CD14-positive monocyte (primary cell): ENCODE results near the gene P2RY12. TPM values are rescaled to one million over a fixed set of nuclear protein-coding genes. Genes with fewer than 3 reads are reported as not detected.
"Not testable (repeated sequence)": the region's sequence is repeated elsewhere in the genome, so short reads cannot be mapped to it uniquely, and the experiment has no call there.

Experiments used
- DNase-seq, 3 donors: peaks; one replicate each; pipeline ENCODE4 v3.0.0-alpha.2; 2011 to 2022
- H2AFZ ChIP-seq: 2 replicates; pipeline ENCODE4 v1.6.0; 2012; ENCODE audit warnings: mild to moderate bottlenecking, low read depth, low read length, inconsistent platforms; ENCODE audit not compliant: insufficient read depth, poor library complexity, severe bottlenecking
- H3K27ac ChIP-seq, 2 donors: 1 replicate in 1 of 2; 2 replicates in 1 of 2; pipeline ENCODE4 v1.5.1; 2012 to 2013; ENCODE audit warnings: low read length in 2 of 2, control low read depth in 1 of 2, inconsistent platforms in 1 of 2, low read depth in 1 of 2, mild to moderate bottlenecking in 1 of 2
- H3K27me3 ChIP-seq, 2 donors: one replicate each; pipeline versions ENCODE4 v1.6.0 to v1.6.1; 2011 to 2013; ENCODE audit warnings: low read length in 2 of 2; ENCODE audit not compliant: control insufficient read depth in 2 of 2, insufficient read depth in 2 of 2
- H3K36me3 ChIP-seq, 2 donors: replicated peaks in 1 of 2; 1 replicate in 1 of 2; 2 replicates in 1 of 2; pipeline versions ENCODE4 v1.5.1 to v1.6.1; 2012 to 2013; ENCODE audit warnings: low read length in 2 of 2, control low read depth in 1 of 2, inconsistent platforms in 1 of 2, mild to moderate bottlenecking in 1 of 2; ENCODE audit not compliant: insufficient read depth in 2 of 2, control insufficient read depth in 1 of 2
- H3K4me1 ChIP-seq, 2 donors: 1 replicate in 1 of 2; 2 replicates in 1 of 2; pipeline versions ENCODE4 v1.5.1 to v1.6.1; 2012 to 2013; ENCODE audit warnings: low read length in 2 of 2, control low read depth in 1 of 2, inconsistent platforms in 1 of 2, mild to moderate bottlenecking in 1 of 2, moderate library complexity in 1 of 2; ENCODE audit not compliant: insufficient read depth in 2 of 2, control insufficient read depth in 1 of 2
- H3K4me2 ChIP-seq: replicated peaks from 2 replicates; pipeline ENCODE3; 2012; ENCODE audit warnings: low read length, moderate library complexity, mild to moderate bottlenecking; ENCODE audit not compliant: poor library complexity, severe bottlenecking; ENCODE audit errors: extremely low read depth
- H3K4me3 ChIP-seq, 3 experiments: fragments of 200-600 bp in 1 of 3; sonication (generic) in 1 of 3; replicated peaks in 1 of 3; 1 replicate in 2 of 3; 2 replicates in 1 of 3; pipeline ENCODE4 v1.5.1; 2011 to 2013; ENCODE audit warnings: low read length in 3 of 3, mild to moderate bottlenecking in 3 of 3, control low read depth in 2 of 3, low read depth in 2 of 3, inconsistent platforms in 1 of 3, moderate library complexity in 1 of 3
- H3K79me2 ChIP-seq: 2 replicates; pipeline ENCODE4 v1.6.0; 2012; ENCODE audit warnings: mild to moderate bottlenecking, control low read depth, inconsistent platforms, low read length, moderate library complexity; ENCODE audit not compliant: insufficient read depth
- H3K9ac ChIP-seq: 2 replicates; pipeline ENCODE4 v1.6.0; 2017; ENCODE audit warnings: low read length, mild to moderate bottlenecking; ENCODE audit not compliant: insufficient read depth, poor library complexity, severe bottlenecking
- H3K9me3 ChIP-seq, 2 donors: replicated peaks in 1 of 2; 1 replicate in 1 of 2; 2 replicates in 1 of 2; pipeline versions ENCODE4 v1.5.1 to v1.6.1; 2012 to 2013; ENCODE audit warnings: low read length in 2 of 2, control low read depth in 1 of 2; ENCODE audit not compliant: control insufficient read depth in 1 of 2, insufficient read depth in 1 of 2
- H4K20me1 ChIP-seq: 2 replicates; pipeline ENCODE4 v1.6.0; 2012; ENCODE audit warnings: mild to moderate bottlenecking, low read length, control low read depth, moderate library complexity; ENCODE audit not compliant: insufficient read depth
- H3K27ac Mint-ChIP-seq, 7 donors: one replicate each; pipeline ENCODE4 v1.8.0; 2020; ENCODE audit warnings: mild to moderate bottlenecking in 7 of 7, mixed read lengths in 7 of 7, moderate library complexity in 6 of 7, inconsistent platforms in 2 of 7
- H3K27me3 Mint-ChIP-seq, 3 donors: one replicate each; pipeline ENCODE4 v1.8.0; 2021 to 2022; ENCODE audit warnings: low read depth in 3 of 3, mild to moderate bottlenecking in 3 of 3, mixed read lengths in 3 of 3, moderate library complexity in 3 of 3, inconsistent platforms in 1 of 3
- H3K36me3 Mint-ChIP-seq, 2 donors: one replicate each; pipeline ENCODE4 v1.8.0; 2020; ENCODE audit warnings: mixed read lengths in 2 of 2, inconsistent platforms in 1 of 2, mild to moderate bottlenecking in 1 of 2
- H3K4me1 Mint-ChIP-seq: one replicate; pipeline ENCODE4 v1.8.0; 2020; ENCODE audit warnings: mild to moderate bottlenecking, mixed read lengths
- H3K4me3 Mint-ChIP-seq, 2 donors: one replicate each; pipeline ENCODE4 v1.8.0; 2020; ENCODE audit warnings: mild to moderate bottlenecking in 2 of 2, mixed read lengths in 2 of 2, moderate library complexity in 1 of 2
- H3K9me3 Mint-ChIP-seq, 7 donors: one replicate each; pipeline ENCODE4 v1.8.0; 2020 to 2022; ENCODE audit warnings: mixed read lengths in 7 of 7, mild to moderate bottlenecking in 6 of 7, moderate library complexity in 6 of 7, inconsistent platforms in 2 of 7
- CTCF ChIP-seq: fragments of 200-600 bp; IDR thresholded peaks from one replicate; pipeline ENCODE4 v1.8.0; 2022; ENCODE audit warnings: antibody characterized with exemption, mild to moderate bottlenecking
- WGBS: methylation state at CpG from one replicate; pipeline ENCODE4 v1.1.5; 2013; ENCODE audit warnings: missing lambda C conversion rate; ENCODE audit not compliant: insufficient coverage; 5-methylcytosine and 5-hydroxymethylcytosine counted together
- intact Hi-C, 2 donors: fragments of 100-400 bp; cut with micrococcal nuclease; formaldehyde crosslinking; loops; one replicate each; pipeline versions ENCODE4 v1.15.0 to v1.15.1; 2023
- polyA plus RNA-seq, 3 donors: library from polyadenylated mRNA; depleted of rRNA in 1 of 3; unstranded in 2 of 3; stranded (reverse) in 1 of 3; fragments of 300-500 nt in 2 of 3; fragments of >200 nt in 1 of 3; fragmentation: Illumina TruSeq in 2 of 3; gene quantifications; 1 replicate in 2 of 3; 2 replicates in 1 of 3; pipeline ENCODE4 v1.2.3, GENCODE V29; 2012 to 2021

The P2RY12 gene
- polyA plus RNA-seq, 3 donors, result 1.9 to 3.0 (median 2.7) TPM

DNA sequence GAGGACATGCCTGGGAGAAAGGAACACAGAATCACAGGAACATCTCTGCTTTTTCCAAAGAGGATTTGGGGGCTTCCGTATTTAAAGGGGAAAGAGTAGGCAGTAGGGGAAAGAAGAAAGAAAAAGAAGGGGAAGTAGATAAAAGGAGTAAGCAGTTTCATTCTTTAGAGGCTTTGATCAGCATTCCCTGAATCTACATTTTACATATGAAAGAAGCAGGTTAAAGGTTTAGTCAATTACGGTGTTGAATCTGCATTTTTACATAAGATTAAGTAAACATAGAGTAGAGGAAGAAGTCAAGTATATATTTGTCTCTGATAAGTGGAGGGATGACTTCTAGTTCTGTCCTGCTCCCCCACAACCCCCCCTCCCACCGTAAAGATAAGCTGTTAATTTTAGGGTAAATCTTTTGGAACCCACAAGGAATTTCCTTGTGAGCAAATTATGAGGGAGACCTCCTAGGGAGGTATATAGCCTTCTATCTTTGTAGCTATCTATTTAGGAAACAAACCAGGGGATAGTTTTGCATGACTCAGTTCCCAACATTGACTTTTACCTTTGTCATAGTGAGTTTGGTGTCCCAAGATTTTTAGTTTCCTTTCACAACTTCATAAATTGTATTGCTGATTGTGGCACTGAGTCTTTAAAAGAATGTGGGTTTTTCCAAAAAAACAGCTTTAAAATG lies 8.7 kb upstream of the P2RY12 start:
- H3K4me3 Mint-ChIP-seq, result peak overlapping the region in 1 of 2 donors; percentile 43
- H3K9me3 Mint-ChIP-seq, result peaks cover 0 to 2% (median 0%) of the 10 kb centered on the region in 7 donors
- Histone ChIP-seq H3K4me2 (no peak overlapping the region), H3K4me3 (no peak overlapping the region), H3K79me2 (no peaks in the 10 kb centered on the region), H3K9me3 (no peaks in the 10 kb centered on the region), H2AFZ (no peak overlapping the region), H3K27ac (no peak overlapping the region), H3K9ac (no peak overlapping the region), H3K36me3 (no peaks in the 10 kb centered on the region), H3K4me1 (peaks cover 20 to 25% of the 10 kb centered on the region in 2 donors), H4K20me1 (no peaks in the 10 kb centered on the region), H3K27me3 (no peaks in the 10 kb centered on the region)
- peak overlapping the region in 3 of 7 donors; percentile 19 to 59 (median 37) for H3K27ac Mint-ChIP-seq
- WGBS, result no CpG with 5 or more reads among the region's 3 CpGs
- H3K36me3 Mint-ChIP-seq, result no peaks in the 10 kb centered on the region
- intact Hi-C loops, result no loop called here
- H3K27me3 Mint-ChIP-seq, result peaks cover 0 to 2% (median 0%) of the 10 kb centered on the region in 3 donors
- no peak for TF ChIP-seq CTCF
- peaks cover 26% of the 10 kb centered on the region for H3K4me1 Mint-ChIP-seq
- no peak for DNase-seq

- H3K4me3 Mint-ChIP-seq, H3K27me3 ChIP-seq, H3K9ac ChIP-seq, H4K20me1 ChIP-seq, DNase-seq, H3K27me3 Mint-ChIP-seq, intact Hi-C loops, H3K36me3 ChIP-seq, H3K9me3 ChIP-seq, H3K79me2 ChIP-seq, H2AFZ ChIP-seq, H3K9me3 Mint-ChIP-seq, H3K4me3 ChIP-seq, H3K4me2 ChIP-seq, H3K36me3 Mint-ChIP-seq, H3K27ac ChIP-seq: not testable (repeated sequence)
- peak overlapping the region in 1 of 7 donors; percentile 18 for H3K27ac Mint-ChIP-seq
- peaks cover 35% of the 10 kb centered on the region for H3K4me1 Mint-ChIP-seq
- H3K4me1 ChIP-seq, result peaks cover 30 to 35% of the 10 kb centered on the region in 2 donors
- 100% methylated on average over 1 of the region's 3 CpGs for WGBS
Measured at GRCh38 chr3:151392191-151392590, 7.6 kb upstream of the P2RY12 start.
